Breast epithelium (tissue), 4 donors: ENCODE measurements around the gene GALNT16. TPM values are rescaled to one million over a fixed set of nuclear protein-coding genes. Genes with fewer than 3 reads are reported as not detected.

Source experiments
- DNase-seq, 2 donors: peaks; one replicate each; pipeline ENCODE4 v3.0.0-alpha.2; 2019; ENCODE audit warnings: low spot score in 2 of 2
- H3K27ac ChIP-seq, 2 donors: fragments of 200-600 bp; sonication (generic) in 1 of 2; one replicate each; pipeline ENCODE4 v1.5.1; 2016 to 2019; ENCODE audit warnings: mild to moderate bottlenecking in 1 of 2
- H3K27me3 ChIP-seq, 2 donors: fragments of 200-600 bp; sonication (generic) in 1 of 2; one replicate each; pipeline versions ENCODE4 v1.5.1 to v1.6.0; 2017 to 2019; ENCODE audit warnings: control low read depth in 1 of 2, mild to moderate bottlenecking in 1 of 2
- H3K36me3 ChIP-seq: fragments of 200-600 bp; one replicate; pipeline ENCODE4 v1.5.1; 2019
- H3K4me1 ChIP-seq, 2 donors: fragments of 200-600 bp; sonication (generic); one replicate each; pipeline ENCODE4 v1.5.1; 2016 to 2019; ENCODE audit warnings: control low read depth in 1 of 2
- H3K4me3 ChIP-seq, 3 donors: fragments of 200-600 bp; sonication (generic); 1 replicate in 2 of 3; 2 replicates in 1 of 3; pipeline ENCODE4 v1.5.1; 2016 to 2019; ENCODE audit warnings: mild to moderate bottlenecking in 3 of 3, moderate library complexity in 2 of 3
- H3K9me3 ChIP-seq, 2 donors: fragments of 200-600 bp; sonication (generic) in 1 of 2; one replicate each; pipeline ENCODE4 v1.5.1; 2016 to 2019; ENCODE audit warnings: control low read depth in 1 of 2
- CTCF ChIP-seq, 3 donors: fragments of 450-650 bp; IDR thresholded peaks; one replicate each; pipeline ENCODE4 v1.5.1; 2016 to 2017; ENCODE audit warnings: antibody characterized with exemption in 3 of 3, mild to moderate bottlenecking in 3 of 3, moderate library complexity in 3 of 3
- POLR2A ChIP-seq: fragments of 450-650 bp; IDR thresholded peaks from one replicate; pipeline ENCODE4 v1.6.1; 2016; ENCODE audit warnings: antibody characterized with exemption, mild to moderate bottlenecking, moderate library complexity
- POLR2AphosphoS5 ChIP-seq, 3 donors: sonication (generic); formaldehyde crosslinking; IDR thresholded peaks; one replicate each; pipeline ENCODE4 v1.6.1; 2017; ENCODE audit warnings: antibody characterized with exemption in 3 of 3
- intact Hi-C: fragments of 100-400 bp; cut with DNase I; formaldehyde crosslinking; loops from one replicate; pipeline ENCODE4 v1.15.1; 2023; ENCODE audit warnings: low total_unique reads
- total RNA-seq, 3 donors: library from RNA; depleted of rRNA; stranded (reverse); fragments of >200 nt; gene quantifications; one replicate each; pipeline ENCODE4 v1.1.0, GENCODE V29; 2016

GALNT16 gene
- total RNA-seq, 3 donors from 2014 or later, result 6.3 to 20.6 (median 8.8) TPM

GRCh38 chr14:69404883-69405282, 144.9 kb downstream of the GALNT16 start:
- Histone ChIP-seq H3K9me3 (no peaks in the 10 kb centered on the region), H3K4me3 (no peak overlapping the region), H3K4me1 (peaks cover 0 to 5% of the 10 kb centered on the region in 2 donors), H3K27ac (no peak overlapping the region), H3K27me3 (no peaks in the 10 kb centered on the region), H3K36me3 (no peaks in the 10 kb centered on the region)
- no peak for TF ChIP-seq POLR2A
- intact Hi-C loops, result no loop called here
- DNase-seq, result no peak

GRCh38 chr14:69405762-69406161, 145.8 kb downstream of the GALNT16 start:
- no peaks in the 10 kb centered on the region for H3K27me3 ChIP-seq
- intact Hi-C loops, result loop anchor here (2.0 kb wide), 1 partner anchor 31 kb away; no protein-coding TSS in a partner anchor
- no peaks in the 10 kb centered on the region for H3K9me3 ChIP-seq
- no peak for DNase-seq
- no peak overlapping the region for H3K27ac ChIP-seq
- no peaks in the 10 kb centered on the region for H3K4me1 ChIP-seq
- H3K4me3 ChIP-seq, result no peak overlapping the region
- TF ChIP-seq POLR2AphosphoS5 (IDR thresholded peaks at IDR 0.05), result no peak
- no peak for TF ChIP-seq POLR2A
- TF ChIP-seq CTCF (IDR thresholded peaks at IDR 0.05), result no peak
- H3K36me3 ChIP-seq, result no peaks in the 10 kb centered on the region

Other genes with a start within 250 kb of the GALNT16 start
- 10 to 100 TPM; 40.4 to 45.0 (median 43.3) TPM for gene DCAF5, start 107.0 kb upstream of the GALNT16 start, total RNA-seq
- gene EXD2, start 68.7 kb upstream of the GALNT16 start, total RNA-seq, result 10 to 100 TPM; 17.1 to 32.5 (median 23.3) TPM
- gene ERH, start 138.1 kb downstream of the GALNT16 start, total RNA-seq, result 10 to 100 TPM; 69.0 to 98.0 (median 77.6) TPM
- gene SLC39A9, start 138.5 kb downstream of the GALNT16 start, total RNA-seq, result 10 to 100 TPM; 71.1 to 92.3 (median 73.8) TPM
- 1 to 10 TPM in 2 of 3 donors, under 1 TPM in 1; under 0.01 to 2.3 (median 2.0) TPM for gene PLEKHD1, start 224.6 kb downstream of the GALNT16 start, total RNA-seq